Activated T-helper 9 cell treated with anti-CD3 and anti-CD28 coated beads, Interleukin-2, amount 50 U/mL, for 16 hours (primary cell): ENCODE results near the gene USP16.
"Not testable (repeated sequence)": the region's sequence is repeated elsewhere in the genome, so short reads cannot be mapped to it uniquely, and the experiment has no call there.

ENCODE experiments used
- DNase-seq: peaks from one replicate; pipeline ENCODE4 v3.0.0-alpha.2; 2020; ENCODE audit warnings: low read depth

The USP16 gene

DNA sequence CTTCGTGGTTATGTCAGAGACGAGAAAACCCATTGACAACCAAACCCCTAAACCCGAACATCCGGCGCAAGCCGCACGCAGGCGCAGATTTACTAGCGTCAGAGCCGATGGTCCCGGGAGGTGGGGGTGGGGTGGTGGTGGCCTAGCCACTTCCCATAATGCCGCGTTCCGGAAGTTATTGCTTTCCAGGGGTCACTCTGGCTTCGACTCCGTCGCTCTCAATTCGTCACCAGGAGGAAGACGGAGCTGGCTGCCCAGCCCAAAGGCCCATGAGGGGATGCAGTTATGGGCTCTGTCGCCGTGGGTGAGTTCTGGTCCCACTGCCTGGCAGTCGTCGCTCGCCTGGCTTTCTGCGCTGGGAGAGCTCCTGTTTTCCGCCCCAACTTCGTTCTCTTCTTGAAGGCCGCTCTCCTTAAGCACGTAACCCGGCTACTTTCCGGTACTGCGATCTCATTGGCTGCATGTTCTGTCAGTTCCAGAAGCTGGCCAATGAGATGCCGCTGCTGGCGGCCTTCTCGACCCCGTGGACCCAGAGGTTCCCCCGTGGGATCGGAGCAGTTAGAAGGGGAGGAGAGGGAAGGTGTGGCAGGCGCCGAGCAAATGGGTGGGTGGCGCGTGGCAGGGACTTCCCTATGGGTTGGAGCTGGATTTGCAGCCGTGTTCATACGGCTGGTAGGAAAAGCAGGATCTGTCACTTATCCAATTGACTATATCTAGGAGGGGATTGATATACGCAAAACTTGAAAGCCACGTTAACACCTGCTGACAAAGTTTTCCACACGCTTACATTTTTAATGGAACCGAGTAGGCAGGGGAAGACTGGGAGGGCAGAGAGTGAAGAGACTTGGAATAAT lies at the start of gene USP16:
Gene USP16 (plus strand): TSS at position 195 of the 854 bp plus-strand sequence. CDS start 3,246 bp downstream, outside the sequence.
- peak; percentile 89 for DNase-seq

DNA sequence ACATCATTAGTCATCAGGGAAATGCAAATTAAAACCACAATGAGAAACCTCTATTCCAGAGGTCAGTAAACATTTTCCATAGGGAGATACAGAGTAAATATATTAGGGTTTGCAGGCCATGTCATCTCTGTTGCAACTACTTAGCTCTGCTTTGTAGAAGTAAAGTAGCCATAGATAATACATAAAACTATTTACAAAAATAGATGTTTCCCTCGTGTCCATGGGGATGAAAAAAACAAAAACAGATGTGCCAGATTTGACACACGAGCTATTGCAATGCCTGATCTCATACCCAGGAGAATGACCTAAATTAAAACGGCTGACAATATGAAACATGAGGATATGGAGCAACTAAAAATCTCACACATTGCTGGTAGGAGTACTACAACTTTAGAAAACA lies 49.1 kb upstream of the USP16 start:
- DNase-seq, result no peak

DNA sequence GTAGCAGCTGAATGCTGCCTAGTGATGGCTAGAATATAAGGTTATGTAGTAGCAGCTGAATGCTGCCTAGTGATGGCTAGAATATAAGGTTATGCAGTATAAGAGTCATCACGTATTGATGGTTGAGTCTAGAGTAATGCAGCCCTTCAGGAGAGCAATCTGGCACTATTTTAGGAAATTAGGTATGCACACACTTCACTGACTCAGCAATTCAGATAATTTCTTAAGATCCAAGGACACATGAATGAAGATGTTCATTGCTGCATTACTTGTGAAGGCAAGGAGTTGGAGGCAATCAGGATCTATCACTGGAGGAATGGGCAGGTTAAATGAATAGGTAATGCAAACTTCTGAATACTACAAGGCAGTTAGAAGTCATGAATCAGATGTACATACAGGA lies 45.4 kb upstream of the USP16 start:
- no peak for DNase-seq

DNA sequence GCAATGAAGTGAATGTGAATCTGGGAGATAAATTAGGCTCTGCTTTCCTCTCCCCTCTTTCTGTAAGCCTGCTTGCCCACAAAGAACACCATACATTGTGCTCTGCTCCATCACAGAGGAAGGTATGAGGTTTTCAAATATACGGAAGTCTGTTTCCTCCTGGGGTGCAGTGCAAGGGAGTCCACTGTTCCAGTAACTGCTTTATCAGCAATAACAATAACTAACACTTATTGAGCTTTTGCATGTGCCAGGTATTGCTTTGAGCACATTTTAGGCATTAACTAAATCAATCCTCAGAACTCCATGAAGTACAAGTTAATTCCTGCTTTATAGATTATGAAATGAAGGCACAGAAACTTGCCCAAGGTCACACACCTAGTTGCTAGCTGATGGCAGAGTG lies 41.8 kb upstream of the USP16 start:
- no peak for DNase-seq

DNA sequence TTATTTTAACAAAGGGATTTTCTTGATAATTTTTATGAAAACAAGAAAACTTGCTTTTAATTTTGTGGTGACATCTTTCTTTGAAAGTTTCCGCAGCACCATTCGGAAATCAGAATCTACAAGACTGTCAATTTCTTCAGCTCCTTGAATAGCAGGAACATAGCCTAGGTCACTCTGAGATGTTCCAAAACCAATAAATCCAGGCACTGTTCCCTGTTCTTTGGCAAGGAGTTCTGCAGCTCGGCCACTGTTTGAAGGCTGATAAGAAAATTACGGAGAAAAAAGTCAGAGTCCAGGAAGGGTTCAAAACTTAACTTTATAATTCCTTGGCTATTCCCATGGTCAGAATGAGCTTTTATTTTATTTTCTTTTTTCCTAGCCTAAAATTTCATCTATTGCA lies 37.8 kb upstream of the USP16 start:
- no peak for DNase-seq

DNA sequence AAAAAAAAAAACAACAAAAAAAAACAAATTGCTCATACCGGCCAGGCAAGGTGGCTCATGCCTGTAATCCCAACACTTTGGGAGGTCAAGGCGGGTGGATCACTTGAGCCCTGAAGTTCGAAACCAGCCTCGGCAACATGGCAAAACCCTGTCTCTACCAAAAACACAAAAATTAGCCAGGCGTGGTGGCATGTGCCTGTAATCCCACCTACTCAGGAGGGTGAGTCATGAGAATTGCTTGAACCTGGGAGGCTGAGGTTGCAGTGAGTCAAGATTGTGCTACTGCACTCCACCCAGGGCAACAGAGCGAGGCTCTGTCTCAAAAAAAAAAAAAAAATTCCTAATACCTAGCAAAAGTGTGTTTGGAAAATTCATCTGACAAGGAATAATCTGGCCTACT lies 36.3 kb upstream of the USP16 start:
- not testable (repeated sequence) for DNase-seq

DNA sequence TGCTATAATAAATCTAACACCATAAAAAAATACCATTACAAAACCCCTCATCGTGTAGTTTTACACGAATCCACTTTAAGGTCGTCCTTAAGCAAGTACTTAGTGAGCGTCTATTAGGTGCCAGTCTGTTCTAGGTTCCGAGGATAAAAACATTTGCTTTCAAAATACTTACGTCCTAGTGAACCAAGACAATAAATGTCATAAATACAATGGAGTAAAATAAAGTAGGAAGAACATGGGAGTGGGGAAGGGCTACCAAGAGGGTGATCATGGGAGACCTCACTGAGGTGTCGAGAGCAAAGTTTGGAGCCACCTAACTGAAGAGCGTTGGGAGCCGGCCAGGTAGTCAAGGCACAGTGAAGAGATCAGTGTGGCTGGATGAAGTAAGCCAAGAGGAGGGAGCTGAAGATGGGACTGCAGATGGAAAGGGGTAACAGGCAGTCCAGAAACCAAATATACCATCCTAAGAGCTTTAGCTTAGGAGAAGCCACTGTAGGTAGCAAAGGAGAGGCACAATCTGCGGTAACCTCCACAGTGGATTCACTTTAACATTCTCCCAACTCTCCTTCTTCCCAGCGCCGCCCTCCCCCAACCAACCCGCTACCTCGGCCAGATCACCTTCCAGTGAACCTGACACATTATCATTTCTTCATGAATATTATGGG lies 32.5 kb upstream of the USP16 start:
- DNase-seq, result no peak

DNA sequence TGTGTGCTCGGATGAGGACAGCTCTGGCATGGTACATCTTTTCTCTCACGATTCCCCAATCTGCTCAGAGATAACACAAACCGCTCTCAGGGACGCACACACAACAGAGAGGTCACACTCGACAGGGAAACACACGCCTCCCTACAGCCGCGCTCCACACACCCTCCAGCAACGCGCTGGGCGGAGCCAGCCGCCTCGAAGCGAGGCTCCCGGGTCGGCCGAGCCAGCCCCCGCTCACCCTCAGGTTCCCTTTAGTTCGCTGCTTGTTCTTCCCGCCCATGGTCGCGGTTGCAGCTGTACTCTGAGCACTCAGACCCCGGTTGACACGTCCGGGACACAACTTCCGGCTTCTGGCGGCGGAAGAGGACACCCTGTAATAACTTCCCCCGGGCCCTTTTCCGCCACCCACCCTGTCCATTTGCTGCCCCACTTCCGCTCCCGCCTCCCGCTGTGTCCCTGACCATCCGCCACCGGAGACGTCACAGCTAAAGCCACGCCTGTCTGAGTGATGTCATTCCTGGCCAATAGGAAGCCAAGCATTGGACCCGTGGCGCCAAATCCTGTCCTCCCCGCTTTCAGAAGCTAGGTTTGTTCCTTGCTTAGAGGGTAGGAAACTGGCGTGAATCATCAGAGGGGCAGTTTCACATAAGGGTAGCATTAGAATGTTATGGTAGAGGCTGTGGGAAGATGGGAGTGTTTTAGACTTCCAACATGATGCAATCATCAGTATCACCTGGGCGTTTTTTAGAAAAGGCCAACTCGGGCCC lies 31.8 kb upstream of the USP16 start, which contains the start of gene LTN1:
Gene LTN1 (minus strand): TSS at position 352 of the 767 bp plus-strand sequence. CDS start 72 bp downstream, at position 280.
- peak; percentile 98 for DNase-seq

DNA sequence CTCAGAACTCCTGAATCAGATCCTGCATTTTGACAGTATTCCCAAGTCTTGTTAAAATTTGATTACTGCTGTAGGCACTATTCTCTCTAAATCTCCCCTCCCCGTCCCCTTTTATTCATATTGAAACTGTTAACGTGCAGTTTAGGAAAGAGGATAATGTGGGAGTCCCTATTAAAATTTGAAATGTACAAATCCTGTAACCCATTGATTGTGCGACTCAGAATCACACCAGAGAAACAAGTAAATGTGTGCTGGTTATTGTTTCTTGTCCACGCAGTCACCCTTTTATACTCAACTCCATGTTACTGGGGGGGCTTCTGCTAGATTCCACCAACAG lies 31.2 kb upstream of the USP16 start:
- DNase-seq, result no peak

DNA sequence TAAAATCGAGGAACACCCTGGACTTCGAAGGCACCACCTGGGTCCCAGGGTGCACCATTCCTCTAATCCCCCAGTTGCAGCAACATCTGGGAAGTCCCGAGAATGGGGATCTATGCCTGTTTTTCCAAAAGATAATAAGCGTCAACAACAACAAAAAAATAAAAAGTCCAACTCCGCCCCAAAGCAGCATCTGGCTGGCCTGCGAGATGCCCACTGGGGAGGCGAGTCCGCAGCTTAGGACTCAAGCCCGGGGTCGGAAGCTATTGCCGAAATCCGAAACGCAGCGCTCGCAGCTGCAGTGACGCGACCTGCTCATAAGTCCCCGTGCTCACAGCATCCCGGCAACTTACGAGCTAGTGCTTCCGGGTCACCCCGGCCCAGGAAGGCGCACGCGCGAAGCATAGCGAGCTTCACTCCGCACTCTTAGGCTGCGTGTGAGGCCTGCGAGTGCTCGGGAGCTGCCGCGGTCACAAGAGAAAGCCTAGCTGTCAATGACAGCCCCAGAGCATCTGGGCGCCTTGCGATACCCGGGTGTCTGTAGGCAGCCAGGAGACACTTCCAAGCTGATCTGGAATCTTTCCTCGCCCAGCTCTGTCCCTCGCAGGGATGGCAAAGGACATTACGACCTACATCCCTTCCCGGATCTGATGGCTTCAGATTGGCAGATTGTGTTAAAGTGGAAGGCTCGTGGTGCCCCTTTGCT lies 21.9 kb upstream of the USP16 start:
- peak; percentile 91 for DNase-seq

DNA sequence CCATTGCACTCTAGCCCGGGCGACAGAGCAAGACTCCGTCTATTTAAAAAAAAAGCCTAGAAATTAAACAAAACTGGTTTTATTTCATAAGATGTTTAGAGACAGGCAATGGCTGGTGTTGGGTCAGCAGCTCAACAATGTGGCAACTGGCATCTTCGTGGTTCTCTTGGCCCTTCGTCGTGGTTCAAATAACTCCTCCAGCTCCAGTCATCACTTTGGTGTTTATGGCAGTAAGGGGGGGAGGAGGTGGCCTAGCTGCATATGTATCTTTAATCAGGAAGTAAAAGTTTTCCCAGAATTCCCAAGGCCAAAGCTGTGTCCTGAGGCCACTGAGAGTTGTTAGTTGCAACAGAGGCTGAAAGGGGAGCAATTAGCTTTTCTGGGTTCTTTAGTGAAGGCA lies 18.8 kb upstream of the USP16 start:
- DNase-seq, result no peak

DNA sequence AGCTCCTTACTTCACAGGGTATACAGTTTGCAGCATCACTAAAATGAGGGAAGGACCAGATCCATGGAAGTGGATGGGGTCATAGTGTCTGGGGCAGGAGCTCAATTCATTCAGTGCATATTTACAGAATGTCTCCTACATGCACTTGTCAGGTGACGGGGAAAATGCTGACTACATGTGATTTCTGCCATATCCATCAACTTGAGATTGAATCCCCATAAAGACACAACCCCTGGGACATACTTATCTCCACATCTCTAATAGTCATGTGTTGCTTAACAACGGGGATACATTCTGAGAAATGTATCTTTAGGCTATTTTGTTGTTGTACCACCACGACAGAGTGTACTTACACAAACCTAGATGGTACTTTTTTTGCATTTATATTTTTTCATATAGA lies 17.3 kb upstream of the USP16 start:
- no peak for DNase-seq

DNA sequence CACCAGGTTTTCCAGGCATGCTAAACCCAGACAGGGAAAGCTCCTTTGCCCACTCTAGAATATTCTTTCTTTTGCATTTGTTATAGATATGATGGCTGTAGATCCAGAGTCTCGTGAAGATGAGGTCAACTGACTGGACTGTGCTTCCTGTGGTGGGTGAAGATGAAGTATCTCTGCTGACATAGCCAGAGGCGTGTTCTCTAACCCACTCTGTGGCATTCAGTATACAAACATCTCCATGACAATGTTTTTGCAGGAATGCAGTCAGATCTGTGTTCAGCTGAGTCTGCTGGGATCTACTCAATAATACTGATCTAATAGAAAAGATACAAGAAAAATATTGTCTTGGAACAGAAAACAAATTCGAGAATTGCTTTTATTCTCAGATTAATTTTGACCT lies 16.7 kb upstream of the USP16 start:
- no peak for DNase-seq

DNA sequence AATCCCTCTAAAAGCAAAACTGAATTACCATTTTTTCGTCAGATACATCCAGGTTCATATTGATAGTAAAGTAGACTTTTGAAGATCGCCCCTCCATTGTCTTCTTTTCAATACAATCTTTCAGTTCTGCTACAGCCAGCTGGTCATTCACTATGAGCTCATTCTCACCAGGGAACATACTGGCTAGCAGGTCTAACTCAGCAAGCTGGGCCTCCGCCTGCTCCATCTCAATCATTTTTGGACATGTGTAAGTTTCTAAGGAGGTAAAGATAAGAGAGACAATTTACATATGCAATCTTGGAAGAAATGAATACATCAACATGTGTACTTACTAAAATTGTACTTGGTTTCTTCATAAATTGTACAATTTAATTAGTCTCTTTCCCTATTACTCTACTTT lies 16.1 kb upstream of the USP16 start:
- DNase-seq, result no peak

DNA sequence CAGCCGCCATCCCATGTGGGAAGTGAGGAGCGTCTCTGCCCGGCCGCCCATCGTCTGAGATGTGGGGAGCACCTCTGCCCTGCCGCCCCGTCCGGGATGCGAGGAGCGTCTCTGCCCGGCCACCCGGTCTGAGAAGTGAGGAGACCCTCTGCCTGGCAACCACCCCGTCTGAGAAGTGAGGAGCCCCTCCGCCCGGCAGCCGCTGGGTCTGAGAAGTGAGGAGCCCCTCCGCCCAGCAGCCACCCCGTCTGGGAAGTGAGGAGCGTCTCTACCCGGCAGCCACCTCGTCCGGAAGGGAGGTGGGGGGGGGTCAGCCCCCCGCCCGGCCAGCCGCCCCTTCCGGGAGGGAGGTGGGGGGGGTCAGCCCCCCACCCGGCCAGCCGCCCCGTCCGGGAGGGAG lies 13.2 kb upstream of the USP16 start:
- not testable (repeated sequence) for DNase-seq

DNA sequence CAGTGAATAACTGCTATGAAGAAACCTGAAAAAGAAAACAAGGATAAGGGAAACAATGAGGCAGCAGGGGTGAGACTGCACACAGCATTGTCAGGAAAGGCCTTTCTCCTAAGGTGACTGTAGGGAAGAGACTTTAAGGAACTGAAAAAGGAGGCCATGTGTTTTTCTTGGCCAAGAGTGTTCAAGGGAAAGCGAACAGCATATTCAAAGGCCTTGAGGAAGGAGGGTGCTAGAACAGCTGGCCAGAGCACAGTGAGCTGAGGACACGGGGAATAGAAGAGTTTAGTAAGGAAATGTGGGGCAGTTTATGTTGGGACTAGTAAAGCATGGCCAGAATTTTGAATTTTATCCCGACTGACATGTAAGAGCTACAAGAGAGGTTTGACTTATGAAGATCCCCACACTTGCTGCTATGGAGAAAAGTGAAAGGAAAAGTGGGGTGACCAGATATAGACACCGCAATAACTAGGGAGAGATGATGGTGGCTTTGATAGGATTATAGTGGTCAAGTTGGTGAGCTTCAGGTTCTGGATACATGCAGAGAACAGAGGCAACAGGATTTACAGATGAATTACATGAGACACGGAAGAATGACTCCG lies 6.7 kb upstream of the USP16 start:
- DNase-seq, result no peak

DNA sequence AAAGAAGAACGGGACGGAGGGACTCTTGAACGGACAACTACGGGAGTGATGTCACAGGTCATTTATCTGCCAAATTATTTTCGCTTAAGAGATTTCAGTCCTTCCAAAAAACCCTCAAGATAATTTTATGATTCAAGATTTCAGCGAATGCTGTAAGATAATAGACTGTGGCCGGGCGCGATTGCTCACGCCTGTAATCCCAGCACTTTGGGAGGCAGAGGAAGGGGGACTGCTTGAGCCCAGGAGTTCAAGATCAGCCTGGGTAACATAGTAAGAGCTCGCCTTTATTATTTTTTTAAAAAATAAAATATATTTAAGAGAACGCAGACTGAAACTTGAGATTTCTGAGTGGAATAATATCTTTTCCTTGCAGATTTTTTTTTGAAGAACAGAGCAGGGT lies 5.9 kb upstream of the USP16 start:
- no peak for DNase-seq

DNA sequence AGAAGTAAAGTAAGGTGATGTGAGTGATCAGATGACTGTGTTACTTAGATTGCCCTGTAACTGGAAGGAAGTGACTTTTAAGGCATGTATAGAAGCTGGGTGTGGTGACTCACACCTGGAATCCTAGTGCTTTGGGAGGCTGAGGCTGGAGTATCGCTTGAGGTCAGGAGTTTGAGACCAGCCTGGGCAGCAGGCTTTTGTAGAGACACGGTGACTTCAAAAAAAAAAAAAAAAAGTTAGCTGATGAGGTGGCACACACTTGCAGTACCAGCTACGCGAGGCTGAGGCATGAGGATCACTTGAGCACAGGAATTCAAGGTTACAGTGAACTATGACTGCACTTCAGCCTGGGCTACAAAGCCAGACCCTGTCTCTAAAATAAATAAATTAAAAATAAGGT lies 2.3 kb upstream of the USP16 start:
- DNase-seq, result no peak

DNA sequence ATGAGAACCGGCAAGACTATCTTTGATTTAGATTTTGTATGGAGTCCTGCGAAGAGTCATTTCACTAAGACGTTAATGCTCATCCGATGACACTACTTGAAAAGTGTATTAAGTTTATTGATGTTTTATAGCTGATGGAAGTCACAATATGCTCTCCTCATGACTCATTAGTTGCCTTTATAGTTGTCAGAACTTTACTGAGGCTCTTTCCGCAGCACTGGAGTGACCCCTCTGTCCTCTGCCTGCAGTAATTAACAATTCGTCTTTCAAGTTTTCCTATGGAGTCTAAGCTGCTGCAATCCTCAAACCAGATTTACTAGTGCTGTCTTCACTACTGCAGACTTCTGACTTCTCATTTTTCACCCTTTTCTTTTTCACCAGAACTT lies 853 bp downstream of the USP16 start:
- no peak for DNase-seq

DNA sequence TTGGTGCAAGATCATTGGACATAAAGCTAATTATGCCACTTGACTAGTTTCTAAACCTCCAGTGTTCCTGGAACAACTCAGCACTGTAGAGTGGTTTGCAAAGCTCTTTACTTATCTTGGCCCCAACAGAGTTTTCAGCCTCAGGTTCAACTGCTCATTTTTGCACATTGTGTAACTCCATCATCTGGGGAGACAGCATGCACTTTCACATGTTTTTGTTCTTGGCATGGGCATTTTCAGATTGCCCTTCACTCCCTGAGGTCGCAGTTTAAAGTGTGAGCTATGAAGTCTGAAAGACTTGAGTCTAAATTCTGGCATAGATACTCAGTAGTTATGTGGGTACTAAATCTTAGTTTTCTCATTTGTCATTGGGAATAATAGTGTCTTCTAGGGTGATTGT lies 5.1 kb downstream of the USP16 start:
- no peak for DNase-seq

DNA sequence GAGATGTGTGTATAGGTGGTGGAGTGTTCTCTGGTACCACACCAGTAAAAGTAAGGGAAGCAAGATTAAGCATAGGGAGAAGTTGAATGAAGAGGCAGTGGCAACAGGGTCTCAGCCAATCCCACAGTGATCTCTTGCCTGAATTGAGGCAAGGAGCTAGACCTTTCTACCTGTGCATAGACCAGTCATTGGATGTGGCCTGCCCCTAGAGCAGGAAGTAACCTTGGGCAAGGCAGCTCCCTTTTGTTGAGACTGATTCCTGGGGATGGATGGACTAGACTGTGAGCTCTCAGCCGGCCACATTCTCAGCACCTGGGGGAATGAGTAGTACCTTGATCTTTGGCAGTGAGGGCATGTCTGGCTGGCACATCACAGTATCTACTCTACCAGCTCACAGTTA lies 6.4 kb downstream of the USP16 start:
- DNase-seq, result no peak

DNA sequence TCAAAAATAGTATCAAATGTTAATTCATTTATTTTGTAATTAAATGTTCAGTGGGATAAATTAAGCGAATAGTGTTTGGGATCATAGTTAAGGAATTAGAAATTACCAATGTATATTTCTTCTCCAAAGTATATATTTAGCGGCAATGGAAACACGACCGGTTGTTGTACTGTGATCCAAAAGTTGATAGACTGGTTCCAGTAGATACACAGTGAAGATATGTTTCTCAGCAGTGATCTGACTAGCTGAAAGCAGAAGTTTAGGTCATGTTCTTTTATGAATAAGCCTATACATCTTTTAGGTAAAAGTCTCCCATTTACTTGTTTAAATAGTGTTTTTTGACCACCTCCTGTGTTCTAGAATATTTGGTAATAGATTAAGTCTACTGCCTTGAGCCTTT lies 8.8 kb downstream of the USP16 start:
- no peak for DNase-seq
